Colonic mucosa (tissue), 4 donors: ENCODE results near the gene FBXO42. TPM values are rescaled to one million over a fixed set of nuclear protein-coding genes. Genes with fewer than 3 reads are reported as not detected.
A peak's percentile ranks its signal among the peaks of the same experiment; 100 is the strongest.

Experiments used
- DNase-seq: peaks from one replicate; pipeline ENCODE4 v3.0.0-alpha.2; 2020
- H3K27ac ChIP-seq: fragments of 200-600 bp; one replicate; pipeline ENCODE4 v1.8.0; 2021
- H3K27me3 ChIP-seq: fragments of 200-600 bp; one replicate; pipeline ENCODE4 v1.8.0; 2021
- H3K36me3 ChIP-seq: fragments of 200-600 bp; one replicate; pipeline ENCODE4 v1.8.0; 2021
- H3K4me1 ChIP-seq: fragments of 200-600 bp; one replicate; pipeline ENCODE4 v1.8.0; 2021; ENCODE audit warnings: mild to moderate bottlenecking
- H3K4me3 ChIP-seq: fragments of 200-600 bp; one replicate; pipeline ENCODE4 v1.8.0; 2021
- H3K9ac ChIP-seq, 2 donors: one replicate each; pipeline ENCODE4 v1.7.0; 2013; ENCODE audit warnings: control low read depth in 2 of 2, low read depth in 2 of 2, low read length in 2 of 2
- H3K9me3 ChIP-seq: fragments of 200-600 bp; one replicate; pipeline ENCODE4 v1.8.0; 2021
- CTCF ChIP-seq: fragments of 200-600 bp; IDR thresholded peaks from one replicate; pipeline ENCODE4 v1.8.0; 2022; ENCODE audit warnings: antibody characterized with exemption, mild to moderate bottlenecking
- intact Hi-C: fragments of 100-400 bp; cut with DNase I; formaldehyde crosslinking; loops from one replicate; pipeline ENCODE4 v1.14.1; 2022
- total RNA-seq, 2 donors: library from RNA; stranded (reverse); fragmentation: NEBNext Ultra II Directional in 1 of 2; extraction: Animal tissue kit (Norgen Biotek cat#: 25700) in 1 of 2; gene quantifications; one replicate each; pipeline ENCODE4 v1.2.1, GENCODE V29; 2021
- donor health status: healthy.
- donor health status: DM: no; HTN: no; CAD: no.
- donor health status: DM: no; HTN: no; CAD: no.

The FBXO42 gene
- total RNA-seq, 2 donors from 2014 or later, result 15.0 to 17.8 TPM

GRCh38 chr1:16251381-16251780 lies 100.9 kb downstream of the FBXO42 start:
- TF ChIP-seq CTCF, result no peak
- H3K4me3 ChIP-seq, result no peak overlapping the region
- no peak overlapping the region for H3K9ac ChIP-seq
- intact Hi-C loops, result loop anchor here (10.0 kb wide), 1 partner anchor 103 kb away; the partner anchor contains the start of gene FBXO42
- H3K27ac ChIP-seq, result no peak overlapping the region
- DNase-seq, result no peak
- H3K36me3 ChIP-seq, result peaks cover 8% of the 10 kb centered on the region
- H3K27me3 ChIP-seq, result no peaks in the 10 kb centered on the region
- no peaks in the 10 kb centered on the region for H3K9me3 ChIP-seq
- peaks cover 25% of the 10 kb centered on the region for H3K4me1 ChIP-seq

GRCh38 chr1:16250524-16251251 lies 101.6 kb downstream of the FBXO42 start:
- Histone ChIP-seq H3K9ac (no peak overlapping the region), H3K4me3 (no peak overlapping the region), H3K27ac (no peak overlapping the region), H3K36me3 (peaks cover 8% of the 10 kb centered on the region), H3K9me3 (no peaks in the 10 kb centered on the region), H3K4me1 (peaks cover 25% of the 10 kb centered on the region), H3K27me3 (no peaks in the 10 kb centered on the region)
- intact Hi-C loops, result loop anchor here (10.0 kb wide), 1 partner anchor 104 kb away; the partner anchor contains the start of gene FBXO42
- no peak for TF ChIP-seq CTCF
- DNase-seq, result no peak

- Histone ChIP-seq H3K4me1 (peaks cover 25% of the 10 kb centered on the region), H3K27ac (no peak overlapping the region), H3K4me3 (no peak overlapping the region), H3K27me3 (no peaks in the 10 kb centered on the region), H3K9ac (no peak overlapping the region), H3K36me3 (peaks cover 3% of the 10 kb centered on the region), H3K9me3 (no peaks in the 10 kb centered on the region)
- DNase-seq, result no peak
- intact Hi-C loops, result loop anchor here (10.0 kb wide), 1 partner anchor 105 kb away; the partner anchor contains the start of gene FBXO42
- no peak for TF ChIP-seq CTCF
These were observed 102.6 kb downstream of the FBXO42 start for GRCh38 chr1:16249596-16250241.

- Histone ChIP-seq H3K4me1 (peaks cover 25% of the 10 kb centered on the region), H3K4me3 (no peak overlapping the region), H3K9me3 (no peaks in the 10 kb centered on the region), H3K27ac (peak overlapping the region; percentile 26), H3K9ac (no peak overlapping the region), H3K27me3 (no peaks in the 10 kb centered on the region), H3K36me3 (no peaks in the 10 kb centered on the region)
- intact Hi-C loops, result no loop called here
- TF ChIP-seq CTCF, result no peak
- DNase-seq, result peak; percentile 81
These were observed 103.4 kb downstream of the FBXO42 start for GRCh38 chr1:16248603-16249516.

GRCh38 chr1:16248007-16248436 lies 104.3 kb downstream of the FBXO42 start:
- no peak for DNase-seq
- H3K27ac ChIP-seq, result peak overlapping the region; percentile 26
- H3K36me3 ChIP-seq, result no peaks in the 10 kb centered on the region
- H3K4me3 ChIP-seq, result no peak overlapping the region
- H3K9me3 ChIP-seq, result no peaks in the 10 kb centered on the region
- H3K27me3 ChIP-seq, result no peaks in the 10 kb centered on the region
- intact Hi-C loops, result no loop called here
- TF ChIP-seq CTCF, result no peak
- no peak overlapping the region for H3K9ac ChIP-seq
- H3K4me1 ChIP-seq, result peaks cover 25% of the 10 kb centered on the region
